GM18526 (cell line): Measurements from ENCODE around the gene QRFP.

Experiments used
- POLR2A ChIP-seq: IDR thresholded peaks from 3 replicates; pipeline ENCODE4 v1.6.1; 2011; ENCODE audit not compliant: insufficient read length; ENCODE audit errors: extremely low read depth

Gene QRFP

DNA sequence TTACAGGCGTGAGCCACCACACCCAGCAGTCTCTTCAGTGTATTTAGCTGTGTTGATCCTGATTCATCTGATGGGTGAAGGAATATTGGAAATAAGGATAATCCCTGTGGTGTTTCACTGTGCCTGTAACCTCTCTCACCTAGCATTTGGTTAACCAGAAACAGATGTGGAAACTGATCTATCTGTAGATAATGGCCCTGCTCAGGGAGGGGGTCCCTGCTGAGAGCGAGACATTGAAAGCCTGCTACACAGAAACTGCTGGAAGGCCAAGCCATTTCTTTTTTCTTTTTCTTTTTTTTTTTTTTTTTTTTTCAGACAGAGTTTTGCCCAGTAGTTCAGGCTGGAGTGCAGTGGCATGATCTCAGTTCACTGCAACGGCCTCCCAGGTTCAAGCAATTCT lies 28.4 kb downstream of the QRFP start:
- TF ChIP-seq POLR2A = no peak

DNA sequence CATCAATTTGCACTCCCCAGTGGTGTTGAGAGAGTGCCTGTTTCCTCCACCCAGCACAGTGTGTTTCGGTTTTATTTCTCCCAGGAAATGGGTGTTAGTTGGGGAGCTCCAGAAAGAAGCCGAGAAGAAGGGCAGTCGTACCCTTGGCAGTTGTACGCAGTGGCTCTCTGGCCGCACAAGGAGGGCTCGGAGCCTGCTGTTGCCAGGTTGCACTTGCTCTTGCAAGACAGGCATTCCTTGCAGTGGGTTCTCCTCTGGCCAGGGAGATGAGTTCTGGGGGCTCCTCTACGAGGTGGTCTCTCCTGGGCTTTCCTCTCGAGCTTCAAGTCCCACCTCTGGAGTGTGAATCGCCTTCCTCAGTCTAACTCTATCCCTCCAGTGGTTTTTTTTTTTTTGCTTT lies 29.1 kb downstream of the QRFP start:
- TF ChIP-seq POLR2A = no peak

DNA sequence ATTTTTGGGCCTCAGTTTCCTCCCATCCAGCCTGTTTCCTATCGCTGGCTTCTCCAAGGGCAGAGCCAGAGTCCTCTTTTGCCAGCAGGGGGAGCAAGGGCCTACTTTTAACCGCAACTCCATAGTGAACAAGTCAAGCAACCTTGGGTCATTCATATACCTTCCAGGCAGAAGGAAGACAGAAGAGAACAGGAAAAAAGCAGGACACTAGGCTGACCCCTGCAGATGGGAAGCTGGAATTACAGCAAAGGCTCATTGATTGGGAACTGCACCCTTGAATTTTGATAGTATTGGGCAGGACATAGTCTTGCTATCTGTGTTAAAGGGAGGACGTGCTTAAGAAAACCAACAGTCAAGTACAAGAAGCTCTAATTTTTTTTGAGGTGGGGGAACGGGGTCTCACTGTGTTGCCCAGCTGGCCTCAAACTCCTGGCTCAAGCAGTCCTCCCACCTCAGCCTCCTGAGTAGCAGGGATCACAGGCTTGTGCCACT lies 30.1 kb downstream of the QRFP start:
- no peak for TF ChIP-seq POLR2A

DNA sequence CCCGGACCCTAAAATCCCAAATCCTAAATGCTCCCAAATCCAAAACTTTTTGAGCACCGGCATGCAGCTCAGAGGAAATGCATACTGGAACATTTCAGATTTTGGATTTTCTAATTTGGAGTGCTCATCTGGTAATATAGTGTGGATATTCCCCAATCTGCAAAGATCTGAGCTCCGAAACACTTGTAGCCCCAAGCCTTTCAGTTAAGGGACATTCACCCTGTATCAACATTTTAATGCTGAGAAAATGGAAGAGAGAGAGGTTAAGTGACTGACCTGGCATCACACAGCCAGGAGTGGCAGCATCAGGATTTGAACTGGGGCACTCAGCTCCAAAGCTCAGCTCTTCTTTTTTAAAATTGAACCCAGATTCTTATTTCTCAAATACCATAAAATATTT lies 30.7 kb downstream of the QRFP start:
- no peak for TF ChIP-seq POLR2A

DNA sequence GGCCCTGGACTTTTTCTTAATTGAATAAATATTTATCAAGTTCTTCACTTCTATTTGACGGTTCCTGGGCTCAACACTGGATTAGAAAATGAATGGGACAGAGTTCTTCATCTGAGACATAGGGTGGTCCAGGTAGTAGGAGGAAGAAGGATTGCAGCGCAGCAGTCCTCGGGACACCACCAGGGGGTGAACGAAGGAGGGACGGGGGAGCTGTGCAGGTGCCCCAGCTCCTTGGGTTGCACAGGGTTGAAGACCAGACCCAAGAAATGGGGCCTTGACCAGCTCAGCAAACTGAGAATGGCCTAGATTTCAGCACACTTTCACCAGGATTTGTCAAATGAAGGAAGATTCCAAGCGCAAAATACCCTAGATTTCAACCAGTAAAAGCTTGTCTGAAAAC lies 32.1 kb downstream of the QRFP start:
- TF ChIP-seq POLR2A = no peak

DNA sequence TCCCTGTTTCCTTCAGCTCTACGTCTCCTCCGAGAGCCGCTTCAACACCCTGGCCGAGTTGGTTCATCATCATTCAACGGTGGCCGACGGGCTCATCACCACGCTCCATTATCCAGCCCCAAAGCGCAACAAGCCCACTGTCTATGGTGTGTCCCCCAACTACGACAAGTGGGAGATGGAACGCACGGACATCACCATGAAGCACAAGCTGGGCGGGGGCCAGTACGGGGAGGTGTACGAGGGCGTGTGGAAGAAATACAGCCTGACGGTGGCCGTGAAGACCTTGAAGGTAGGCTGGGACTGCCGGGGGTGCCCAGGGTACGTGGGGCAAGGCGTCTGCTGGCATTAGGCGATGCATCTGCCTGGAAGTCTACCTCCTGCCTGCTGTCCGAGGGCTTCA lies 33.9 kb downstream of the QRFP start:
- no peak for TF ChIP-seq POLR2A

DNA sequence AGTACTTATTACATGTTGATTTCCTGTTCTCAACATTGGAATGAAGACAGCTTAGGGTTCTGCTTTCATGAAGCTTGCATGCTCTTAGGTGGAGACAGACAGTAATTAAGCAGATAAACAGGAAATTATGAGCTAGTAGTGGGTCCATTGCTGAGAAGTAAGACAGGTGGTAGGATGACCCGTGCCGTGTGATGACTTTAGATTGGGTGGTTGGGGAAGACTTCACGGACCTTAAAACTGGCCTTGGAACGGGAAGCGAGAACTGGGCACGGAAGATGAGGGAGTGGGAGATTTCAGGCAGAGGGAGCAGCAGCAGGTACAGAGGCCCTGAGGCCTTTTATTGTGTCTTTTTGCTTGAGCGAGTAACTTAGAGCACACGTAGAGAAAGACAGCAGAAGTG lies 34.4 kb downstream of the QRFP start:
- no peak for TF ChIP-seq POLR2A

DNA sequence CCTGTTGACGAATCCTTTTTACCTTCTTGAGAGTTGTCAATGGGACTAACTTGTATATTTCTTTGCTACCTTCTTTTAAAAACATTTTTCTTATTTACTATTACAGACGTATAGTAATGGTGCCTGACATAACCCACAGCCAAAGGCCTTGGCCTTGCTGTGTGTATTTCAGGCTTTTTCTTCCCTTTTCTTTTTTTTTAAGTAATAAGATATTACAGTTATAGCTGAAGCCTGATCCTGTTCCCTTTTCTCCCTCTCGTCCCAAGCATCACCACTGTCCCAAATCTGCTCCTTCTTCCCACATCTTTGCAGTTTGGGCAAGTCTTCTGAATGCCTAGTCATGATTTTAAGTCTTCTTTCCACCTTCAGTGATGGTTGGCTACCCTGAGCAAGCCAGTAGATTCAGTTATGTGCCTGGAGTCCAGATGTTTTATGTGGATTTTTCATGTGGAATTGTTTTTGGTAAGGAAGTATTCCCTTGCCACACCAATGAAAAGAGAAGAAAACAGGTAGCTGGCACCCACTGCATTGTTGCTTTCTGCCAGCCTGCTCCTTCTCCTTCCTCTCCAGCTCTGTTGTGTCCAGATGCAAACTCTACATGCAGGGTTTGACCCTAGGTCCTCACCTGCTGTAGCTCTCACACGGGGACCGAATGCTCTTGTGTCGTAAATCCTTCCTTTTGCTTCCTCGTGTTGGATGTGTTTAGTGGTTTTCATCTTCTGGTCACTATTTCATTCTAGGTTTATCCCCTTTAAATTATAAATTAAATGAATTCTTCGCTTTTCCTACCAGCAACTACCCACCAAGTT lies 35.0 kb downstream of the QRFP start:
- TF ChIP-seq POLR2A = no peak

DNA sequence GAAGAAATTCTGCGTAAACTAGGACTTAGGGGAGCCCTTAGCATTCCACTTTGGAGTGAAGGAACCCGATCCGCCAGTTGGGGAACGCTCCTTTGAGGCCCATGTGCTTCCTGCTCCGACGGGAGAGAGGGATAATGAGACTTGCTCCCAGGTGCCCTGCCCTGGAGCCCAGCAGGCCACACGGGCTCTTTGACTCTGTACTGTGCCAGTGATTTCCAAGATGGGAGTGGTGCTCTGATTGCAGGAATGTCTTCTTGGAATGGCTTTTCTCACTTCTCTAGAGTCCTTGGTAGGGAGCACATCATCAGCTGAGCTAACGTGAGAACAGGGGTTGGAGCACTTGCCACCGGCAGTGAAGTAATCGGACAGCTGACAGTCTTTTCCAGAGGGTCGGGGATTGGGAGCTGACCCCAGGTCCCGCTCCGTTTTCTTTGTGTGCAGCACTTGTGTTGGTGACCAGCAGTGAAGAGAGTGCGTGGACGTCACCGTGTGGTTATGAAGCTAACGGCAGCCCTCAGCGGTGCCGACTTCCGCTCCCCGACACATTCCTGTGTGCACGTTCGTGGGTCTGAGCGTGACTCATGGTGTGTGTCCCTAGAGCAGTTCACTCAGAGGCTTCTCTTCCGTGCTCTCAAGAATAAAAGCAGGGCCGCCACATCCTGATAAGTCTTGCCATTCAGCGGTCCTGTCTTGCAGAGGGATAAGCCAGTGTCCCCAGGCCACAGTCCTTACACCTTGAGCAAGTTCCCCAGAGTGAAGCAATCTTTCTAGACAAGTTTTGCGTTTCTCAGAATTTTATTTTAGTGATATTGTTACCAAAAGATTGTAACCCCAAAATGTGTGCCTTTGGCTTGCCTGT lies 35.9 kb downstream of the QRFP start:
- no peak for TF ChIP-seq POLR2A

DNA sequence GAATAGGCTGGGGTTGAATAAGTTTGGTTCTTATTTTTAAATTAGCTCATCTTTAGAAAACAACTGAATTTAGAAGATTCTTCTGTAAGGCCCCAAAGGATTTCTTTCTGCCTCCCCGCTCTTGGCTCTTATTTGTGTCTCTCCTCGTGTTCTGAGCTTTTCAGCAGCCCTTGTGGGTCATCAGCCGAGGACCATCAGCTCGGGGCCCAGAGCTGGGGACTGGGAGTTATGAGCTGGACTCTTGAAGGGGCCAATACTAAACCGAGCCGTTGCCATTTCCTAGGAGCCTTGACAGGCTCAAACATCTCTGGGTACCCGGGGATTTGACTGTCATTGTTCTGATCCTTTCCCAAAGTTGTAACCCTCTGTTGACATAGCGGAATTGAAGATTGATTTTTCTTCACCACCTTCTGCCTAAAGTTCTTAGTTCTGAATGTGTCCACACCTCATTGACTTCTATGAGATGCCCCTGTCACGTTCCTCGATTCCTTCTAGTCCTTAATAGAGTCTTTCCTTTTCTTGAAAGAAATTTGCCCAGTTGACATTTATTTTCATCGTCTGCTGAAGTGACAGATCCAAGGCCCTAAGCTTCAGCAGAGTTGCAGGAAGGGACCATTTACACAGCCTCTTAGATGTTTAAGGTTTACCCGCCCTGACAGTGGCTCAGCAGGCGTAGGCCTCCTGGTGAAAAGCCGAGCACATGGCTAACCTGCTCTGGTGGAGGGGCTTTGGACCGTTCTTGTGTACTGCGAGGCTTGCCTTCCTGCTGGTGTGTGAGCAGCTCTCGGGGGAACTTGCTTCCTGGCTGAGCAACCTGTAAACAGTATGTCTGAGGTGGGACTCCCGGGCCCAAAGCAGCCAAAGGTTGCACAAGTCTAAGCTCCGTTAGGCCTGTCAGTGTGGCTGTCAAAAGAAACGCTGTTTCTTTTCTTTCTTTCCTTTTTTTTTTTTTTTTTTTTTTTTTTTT lies 37.6 kb downstream of the QRFP start:
- no peak for TF ChIP-seq POLR2A

DNA sequence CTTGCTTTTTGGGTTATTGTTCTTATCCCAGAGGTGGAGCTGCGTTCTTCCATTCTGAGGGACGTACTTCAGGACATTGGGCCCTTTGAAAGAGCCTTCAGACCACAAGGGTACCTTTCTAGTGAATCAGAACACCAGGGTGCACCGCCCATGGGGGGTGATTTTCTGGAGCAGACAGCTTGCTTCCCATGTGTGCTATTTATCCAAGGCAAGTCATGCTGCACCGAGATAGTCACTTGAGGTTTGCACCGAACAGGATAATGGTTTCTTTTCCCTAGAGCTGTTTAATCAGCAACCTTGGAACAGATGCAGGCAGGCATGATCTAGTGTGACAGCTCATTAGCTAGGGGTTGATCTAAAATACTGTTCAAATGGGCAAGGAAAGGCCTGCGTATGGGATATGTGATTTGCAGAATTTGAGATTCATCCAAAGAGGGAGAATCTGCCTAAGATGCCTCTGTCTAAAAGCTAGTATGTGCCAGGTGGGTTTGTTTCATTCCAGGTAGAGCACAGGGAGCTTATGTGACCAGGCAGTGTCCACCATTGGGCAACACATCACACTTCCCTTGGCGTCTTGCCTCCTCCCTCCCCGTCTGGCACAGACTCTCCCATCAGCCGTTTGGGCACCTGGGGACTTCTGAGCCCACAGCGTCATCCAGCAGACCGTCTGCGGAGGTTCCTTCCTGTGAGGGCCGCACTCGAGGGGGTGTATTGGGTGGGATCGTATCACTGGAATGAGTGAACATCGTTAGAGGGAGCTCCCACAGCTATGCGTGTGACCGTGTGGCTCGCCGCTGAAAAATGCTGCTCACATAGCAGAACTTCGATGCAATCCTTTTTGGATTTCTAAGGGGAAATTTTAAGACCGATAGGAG lies 38.5 kb downstream of the QRFP start:
- no peak for TF ChIP-seq POLR2A

DNA sequence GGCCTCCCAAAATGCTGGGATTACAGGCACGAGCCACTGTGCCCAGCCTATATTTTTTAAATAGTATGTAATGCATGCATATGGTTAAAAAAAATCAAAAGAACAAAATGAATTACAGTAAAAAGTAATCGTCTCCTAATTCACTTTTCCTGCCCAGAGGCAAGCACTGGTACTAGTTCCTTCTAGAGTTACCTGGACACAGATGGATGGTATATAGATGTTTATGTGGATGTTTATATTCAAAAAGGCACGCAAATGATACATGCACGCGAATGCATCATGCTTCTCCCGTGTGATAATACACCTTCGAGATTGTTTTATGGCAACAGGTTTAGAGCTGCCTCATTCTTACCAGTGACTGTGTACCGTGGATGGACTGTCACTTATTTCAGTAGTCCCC lies 40.1 kb downstream of the QRFP start:
- no peak for TF ChIP-seq POLR2A

DNA sequence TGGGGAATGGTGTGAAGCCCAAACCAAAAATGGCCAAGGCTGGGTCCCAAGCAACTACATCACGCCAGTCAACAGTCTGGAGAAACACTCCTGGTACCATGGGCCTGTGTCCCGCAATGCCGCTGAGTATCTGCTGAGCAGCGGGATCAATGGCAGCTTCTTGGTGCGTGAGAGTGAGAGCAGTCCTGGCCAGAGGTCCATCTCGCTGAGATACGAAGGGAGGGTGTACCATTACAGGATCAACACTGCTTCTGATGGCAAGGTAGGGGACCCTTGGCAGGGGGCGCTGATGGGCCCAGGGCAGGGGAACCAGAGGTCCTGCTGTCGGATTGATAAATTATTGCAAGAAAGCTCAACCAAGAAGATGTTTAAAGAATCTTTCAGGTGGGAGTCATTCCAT lies 41.8 kb downstream of the QRFP start:
- TF ChIP-seq POLR2A = no peak

DNA sequence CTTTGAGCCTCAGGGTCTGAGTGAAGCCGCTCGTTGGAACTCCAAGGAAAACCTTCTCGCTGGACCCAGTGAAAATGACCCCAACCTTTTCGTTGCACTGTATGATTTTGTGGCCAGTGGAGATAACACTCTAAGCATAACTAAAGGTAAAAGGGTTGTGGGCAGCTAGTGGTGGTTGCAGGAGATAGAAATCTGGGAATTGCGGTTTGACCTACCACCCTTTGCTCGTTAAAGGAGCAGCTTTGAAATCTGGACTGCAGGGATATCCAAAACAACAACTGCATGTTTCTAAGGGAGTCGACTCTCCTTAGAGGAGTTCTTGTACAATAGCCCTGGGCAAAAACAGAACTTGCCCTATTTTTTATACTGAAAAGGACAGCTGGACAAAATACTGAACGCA lies 42.5 kb downstream of the QRFP start:
- no peak for TF ChIP-seq POLR2A
